Spinal cord (tissue), 10 donors: ENCODE measurements around the gene RFX5. TPM values are rescaled to one million over a fixed set of nuclear protein-coding genes. Genes with fewer than 3 reads are reported as not detected.
"Not testable (repeated sequence)": the region's sequence is repeated elsewhere in the genome, so short reads cannot be mapped to it uniquely, and the experiment has no call there.

Source experiments
- DNase-seq, 6 donors: peaks; one replicate each; pipeline versions ENCODE4 v3.0.0 to v3.0.0-alpha.2; 2013 to 2015; ENCODE audit warnings: low spot score in 6 of 6, low read depth in 4 of 6
- H3K27ac ChIP-seq: one replicate; pipeline ENCODE4 v1.5.1; 2013; ENCODE audit warnings: low read depth, low read length, control low read depth
- H3K27me3 ChIP-seq: one replicate; pipeline ENCODE4 v1.6.1; 2013; ENCODE audit warnings: low read length; ENCODE audit not compliant: control insufficient read depth, insufficient read depth
- H3K36me3 ChIP-seq: one replicate; pipeline ENCODE4 v1.6.1; 2013; ENCODE audit warnings: low read length; ENCODE audit not compliant: control insufficient read depth, insufficient read depth
- H3K4me1 ChIP-seq: one replicate; pipeline ENCODE4 v1.6.1; 2013; ENCODE audit warnings: low read length; ENCODE audit not compliant: control insufficient read depth, insufficient read depth
- H3K4me3 ChIP-seq: one replicate; pipeline ENCODE4 v1.5.1; 2013; ENCODE audit warnings: low read depth, low read length, control low read depth
- H3K9me3 ChIP-seq: one replicate; pipeline ENCODE4 v1.6.1; 2013; ENCODE audit warnings: low read length; ENCODE audit not compliant: control insufficient read depth, insufficient read depth
- WGBS: methylation state at CpG from one replicate; pipeline ENCODE4 v1.1.5; 2013; ENCODE audit warnings: missing lambda C conversion rate; ENCODE audit not compliant: insufficient coverage; 5-methylcytosine and 5-hydroxymethylcytosine counted together
- long read RNA-seq, 4 donors: transcript quantifications; one replicate each; lab custom pipeline, GENCODE V29; 2026
- polyA plus RNA-seq, 2 donors: library from polyadenylated mRNA; unstranded; fragments of 120-200 nt; gene quantifications; one replicate each; pipeline ENCODE4 v1.2.1, GENCODE V29; 2013; ENCODE audit not compliant: insufficient read length in 2 of 2
- total RNA-seq, 2 donors: library from RNA; depleted of rRNA in 1 of 2; stranded (reverse); fragments of 120-200 nt in 1 of 2; fragments of >200 nt in 1 of 2; gene quantifications; one replicate each; pipeline versions ENCODE4 v1.2.3 to v1.2.4, GENCODE V29; 2013 to 2014
- donor health status: healthy.

The RFX5 gene
- 10 to 100 TPM; 36.9 to 53.1 TPM for total RNA-seq
- polyA plus RNA-seq = 10 to 100 TPM; 38.0 to 45.5 TPM
- long read RNA-seq, donor 1, partial matches to known transcripts = 0 of 7 reads
- long read RNA-seq, donor 1, other reads (novel, unspliced or antisense) = 0 of 7 reads
- long read RNA-seq, donor 2, partial matches to known transcripts = 0 of 2 reads
- long read RNA-seq, donor 2, other reads (novel, unspliced or antisense) = 0 of 2 reads
- long read RNA-seq, donor 3 = 0 reads
- long read RNA-seq, donor 4, partial matches to known transcripts = 0 of 5 reads
- long read RNA-seq, donor 4, other reads (novel, unspliced or antisense) = 0 of 5 reads

DNA sequence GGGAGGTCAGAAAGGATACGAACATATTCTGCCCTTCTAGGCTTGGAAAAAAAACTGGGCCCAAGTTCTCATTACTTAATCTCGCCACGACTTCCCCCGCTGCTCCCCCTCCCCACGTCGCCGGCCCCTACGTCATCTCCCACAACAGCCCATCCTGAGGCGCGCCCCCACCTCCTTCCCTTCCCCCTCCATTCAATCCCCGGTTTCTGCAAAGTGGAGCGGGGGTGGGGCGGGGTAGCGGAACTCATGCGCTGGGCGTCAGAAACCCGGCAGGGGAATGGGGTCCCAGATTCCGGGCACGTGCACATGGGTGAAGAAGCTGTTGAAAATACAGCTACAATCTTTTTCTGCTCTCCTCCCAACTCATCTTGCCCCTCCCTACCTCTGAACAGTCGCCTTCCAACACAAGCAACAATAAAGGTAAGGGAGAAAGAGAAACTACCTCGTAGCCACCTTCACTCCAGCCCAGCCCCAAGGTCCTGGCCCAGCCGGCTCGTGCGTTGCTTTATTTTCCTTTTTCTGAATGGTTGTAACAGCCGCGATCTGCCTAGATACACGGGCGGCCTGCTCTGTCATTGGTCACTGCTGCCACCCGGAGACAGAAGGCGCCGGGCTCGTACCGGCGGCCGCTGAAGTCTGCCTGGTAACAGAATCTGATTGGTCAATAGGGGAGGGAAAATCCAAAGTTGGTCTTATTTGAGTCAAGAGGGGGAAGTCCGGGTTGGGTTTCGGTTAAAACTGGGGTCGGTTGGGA lies at the start of gene RFX5:
Gene RFX5 (minus strand): TSS at position 484 of the 754 bp plus-strand sequence. CDS start 932 bp downstream, outside the sequence.
- peaks cover 24% of the 10 kb centered on the region for H3K4me1 ChIP-seq
- peak within 1 kb of the TSS; percentile 82 for H3K4me3 ChIP-seq
- H3K36me3 ChIP-seq = peaks cover 23% of the 10 kb centered on the region
- H3K9me3 ChIP-seq = no peaks in the 10 kb centered on the region
- H3K27ac ChIP-seq = peak within 1 kb of the TSS; percentile 95
- DNase-seq = peak; percentile 91 to 99 (median 96)
- no peaks in the 10 kb centered on the region for H3K27me3 ChIP-seq
- under 1% methylated on average over 24 of the region's 38 CpGs for WGBS

DNA sequence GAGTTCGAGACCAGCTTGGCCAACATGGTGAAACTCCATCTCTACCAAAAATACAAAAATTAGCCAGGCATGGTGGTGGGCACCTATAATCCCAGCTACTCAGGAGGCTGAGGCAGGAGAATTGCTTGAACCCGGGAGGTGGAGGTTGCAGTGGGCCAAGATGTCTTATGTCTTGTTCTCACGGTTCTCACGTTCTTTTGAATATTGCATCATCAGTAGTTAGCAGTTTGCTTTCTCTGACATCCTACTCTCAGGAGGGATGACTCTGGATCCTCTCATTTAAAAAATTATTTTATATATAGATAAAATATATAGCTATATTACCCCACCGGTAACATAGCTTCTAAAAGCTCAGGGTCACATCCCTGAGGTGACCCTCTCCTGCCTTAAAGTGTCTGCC lies 49.2 kb upstream of the RFX5 start:
- not testable (repeated sequence) for H3K27ac ChIP-seq, H3K36me3 ChIP-seq, H3K4me3 ChIP-seq, H3K27me3 ChIP-seq, H3K9me3 ChIP-seq, DNase-seq
- WGBS = 100% methylated on average over 2 of the region's 5 CpGs
- H3K4me1 ChIP-seq = peaks cover 19% of the 10 kb centered on the region

GRCh38 chr1:151393583-151393982 lies 46.5 kb upstream of the RFX5 start:
- H3K27ac ChIP-seq = no peak overlapping the region
- no peaks in the 10 kb centered on the region for H3K36me3 ChIP-seq
- no peaks in the 10 kb centered on the region for H3K27me3 ChIP-seq
- no peaks in the 10 kb centered on the region for H3K9me3 ChIP-seq
- H3K4me3 ChIP-seq = no peak overlapping the region
- H3K4me1 ChIP-seq = no peaks in the 10 kb centered on the region
- no peak for DNase-seq

GRCh38 chr1:151391079-151391563 lies 44.1 kb upstream of the RFX5 start:
- Histone ChIP-seq H3K4me3 (no peak overlapping the region), H3K9me3 (no peaks in the 10 kb centered on the region), H3K36me3 (no peaks in the 10 kb centered on the region), H3K27me3 (no peaks in the 10 kb centered on the region), H3K27ac (no peak overlapping the region), H3K4me1 (no peaks in the 10 kb centered on the region)
- no peak for DNase-seq
- WGBS = no CpG with 5 or more reads among the region's 3 CpGs

- DNase-seq, H3K9me3 ChIP-seq, H3K4me3 ChIP-seq, H3K4me1 ChIP-seq, H3K27ac ChIP-seq, H3K27me3 ChIP-seq, H3K36me3 ChIP-seq: not testable (repeated sequence)
- WGBS = 94% methylated on average over 7 of the region's 22 CpGs
These were observed 43.4 kb upstream of the RFX5 start for GRCh38 chr1:151390221-151391078.

- WGBS = 86% methylated on average over 1 of the region's 2 CpGs
- DNase-seq = no peak
These were observed 39.0 kb upstream of the RFX5 start for GRCh38 chr1:151386002-151386401.

GRCh38 chr1:151384584-151384983 lies 37.5 kb upstream of the RFX5 start:
- Histone ChIP-seq H3K4me1 (no peaks in the 10 kb centered on the region), H3K36me3 (no peaks in the 10 kb centered on the region), H3K27ac (no peak overlapping the region), H3K9me3 (no peaks in the 10 kb centered on the region), H3K27me3 (no peaks in the 10 kb centered on the region), H3K4me3 (no peak overlapping the region)
- 100% methylated on average over 1 of the region's 3 CpGs for WGBS
- DNase-seq = no peak

More at GRCh38 chr1:151386002-151386401, 39.0 kb upstream of the RFX5 start:
- no peaks in the 10 kb centered on the region for H3K27me3 ChIP-seq
- no peak overlapping the region for H3K4me3 ChIP-seq
- H3K36me3 ChIP-seq = no peaks in the 10 kb centered on the region
- no peak overlapping the region for H3K27ac ChIP-seq
- H3K4me1 ChIP-seq = no peaks in the 10 kb centered on the region
- no peaks in the 10 kb centered on the region for H3K9me3 ChIP-seq

- H3K4me3 ChIP-seq = no peak overlapping the region
- H3K27me3 ChIP-seq = no peaks in the 10 kb centered on the region
- H3K4me1 ChIP-seq = peaks cover 20% of the 10 kb centered on the region
- no peak overlapping the region for H3K27ac ChIP-seq
- no peaks in the 10 kb centered on the region for H3K9me3 ChIP-seq
- 88% methylated on average over 1 of the region's 3 CpGs for WGBS
- no peaks in the 10 kb centered on the region for H3K36me3 ChIP-seq
- no peak for DNase-seq
These were observed 30.3 kb upstream of the RFX5 start for GRCh38 chr1:151377150-151377884.

DNA sequence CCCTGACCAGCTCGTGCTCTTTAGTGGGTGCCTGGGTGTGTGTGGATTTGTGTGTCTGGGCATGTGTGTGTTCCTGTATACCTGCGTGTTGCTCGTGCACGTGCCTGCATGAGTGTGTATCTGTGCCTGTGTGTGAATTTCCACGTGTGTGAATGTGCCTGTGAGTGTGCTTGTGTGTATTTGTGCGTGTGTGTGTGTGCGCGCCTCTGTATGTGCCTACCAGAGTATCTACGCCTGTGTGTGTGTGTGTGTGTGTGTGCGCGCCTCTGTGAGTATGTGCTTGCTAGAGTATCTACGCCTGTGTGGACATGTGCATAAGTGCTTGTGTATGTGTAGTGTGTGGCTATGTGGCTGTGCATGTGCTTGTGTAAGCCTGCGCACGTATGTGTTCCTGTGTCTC lies 26.1 kb upstream of the RFX5 start:
- no peak for DNase-seq
- Histone ChIP-seq H3K9me3 (no peaks in the 10 kb centered on the region), H3K4me3 (no peak overlapping the region), H3K27ac (no peak overlapping the region), H3K4me1 (peaks cover 47% of the 10 kb centered on the region), H3K27me3 (no peaks in the 10 kb centered on the region), H3K36me3 (peaks cover 11% of the 10 kb centered on the region)
- 99% methylated on average over 14 of the region's 14 CpGs for WGBS
